Measurements from ENCODE around the gene RSRC1. TPM values are rescaled to one million over a fixed set of nuclear protein-coding genes. Genes with fewer than 3 reads are reported as not detected.
A peak's percentile ranks its signal among the peaks of the same experiment; 100 is the strongest.

RSRC1 gene
- total RNA-seq, 1 experiment from 2014 or later: 37.9 TPM

- H3K4me1 ChIP-seq (ENCODE audit: insufficient read depth, low read length): no peaks in the 10 kb centered on the region
- no peaks in the 10 kb centered on the region; a peak in 1 of 7 replicates for H3K36me3 Mint-ChIP-seq (ENCODE audit: insufficient read depth in 1 of 3, low read depth in 3 of 3)
- H2AFZ ChIP-seq (ENCODE audit: low read length): no peak overlapping the region
- H3K4me1 Mint-ChIP-seq: no peaks in the 10 kb centered on the region
- H3K9me3 ChIP-seq (ENCODE audit: control insufficient read depth, low read depth, low read length): no peaks in the 10 kb centered on the region
- H3K27me3 Mint-ChIP-seq (ENCODE audit: low read depth): no peaks in the 10 kb centered on the region
- DNase-seq: no peak
- H3K23ac ChIP-seq (ENCODE audit: insufficient read length, low read depth, low read length): no peak overlapping the region
- H3K23me2 ChIP-seq (ENCODE audit: insufficient read length, low read depth, low read length, poor library complexity, severe bottlenecking): no peaks in the 10 kb centered on the region
- no peak overlapping the region for H2BK5ac ChIP-seq (ENCODE audit: insufficient read length, low read length)
- no CpG with 5 or more reads among the region's 6 CpGs for WGBS (ENCODE audit: extremely low coverage, insufficient read length, low lambda C conversion rate)
- H3K9me3 Mint-ChIP-seq: no peaks in the 10 kb centered on the region
- no peak overlapping the region for H3K18ac ChIP-seq (ENCODE audit: insufficient read length, low read depth, low read length)
- 0 out of 7 replicates have a peak overlapping the region, but pooled peaks of 1 of the 3 experiments have one; percentile 53 for H3K27ac Mint-ChIP-seq
- H2BK15ac ChIP-seq (ENCODE audit: low read depth, low read length): no peak overlapping the region
- TF ChIP-seq CTCF (conservative IDR thresholded peaks at IDR 0.05): no peak
- no peak overlapping the region for H2BK20ac ChIP-seq (ENCODE audit: low read depth, low read length, poor library complexity, severe bottlenecking)
- no peaks in the 10 kb centered on the region for H3K79me2 ChIP-seq (ENCODE audit: insufficient read depth, low read length)
- H3K14ac ChIP-seq (ENCODE audit: insufficient read depth, low read length): no peak overlapping the region
- no peak overlapping the region for H4K91ac ChIP-seq (ENCODE audit: insufficient read length, low read depth, low read length)
- H3K56ac ChIP-seq (ENCODE audit: insufficient read length, low read depth, low read length): no peak overlapping the region
- no peak overlapping the region for H3K27ac ChIP-seq (ENCODE audit: insufficient read length, low read depth, low read length)
- H3K4me3 Mint-ChIP-seq: no peak overlapping the region
- no peaks in the 10 kb centered on the region for H3K79me1 ChIP-seq (ENCODE audit: insufficient read depth, low read depth, low read length, poor library complexity, severe bottlenecking)
- H3K4me2 ChIP-seq (ENCODE audit: insufficient read depth, insufficient read length, low read length): no peak overlapping the region
- no peak overlapping the region for H3K4ac ChIP-seq (ENCODE audit: low read depth, low read length)
- no peak overlapping the region for H2AK5ac ChIP-seq (ENCODE audit: insufficient read length, low read length)
- H2BK12ac ChIP-seq (ENCODE audit: insufficient read length, low read depth, low read length): no peak overlapping the region
- H4K5ac ChIP-seq (ENCODE audit: insufficient read length, low read depth, low read length): no peak overlapping the region
- H3K27me3 ChIP-seq (ENCODE audit: insufficient read depth, low read length): no peaks in the 10 kb centered on the region
- H2BK120ac ChIP-seq (ENCODE audit: low read depth, low read length, poor library complexity, severe bottlenecking): no peak overlapping the region
- H3T11ph ChIP-seq (ENCODE audit: low read length): no peak overlapping the region
- no peaks in the 10 kb centered on the region for H4K20me1 ChIP-seq (ENCODE audit: control insufficient read depth, insufficient read depth, insufficient read length)
- H4K8ac ChIP-seq (replicated peaks; ENCODE audit: insufficient read length, low read depth, low read length): no peak overlapping the region
- H3K9ac ChIP-seq (ENCODE audit: extremely low read depth, insufficient read length, low read length): no peak overlapping the region
Observed at GRCh38 chr3:158359339-158359738, 249.4 kb downstream of the RSRC1 start.
